ENCODE data around the gene PLXNA2.

- TF ChIP-seq POLR2A (IDR thresholded peaks at IDR 0.05; ENCODE audit: low read depth, low read length) = no peak
- TF ChIP-seq POLR2AphosphoS5 (IDR thresholded peaks at IDR 0.05; ENCODE audit: low read depth, low read length) = no peak
These were observed 126.8 kb downstream of the PLXNA2 start for GRCh38 chr1:208117409-208117808.

Measured in GM12891 (cell line).